ENCODE results near the gene PIGV.

PIGV gene

DNA sequence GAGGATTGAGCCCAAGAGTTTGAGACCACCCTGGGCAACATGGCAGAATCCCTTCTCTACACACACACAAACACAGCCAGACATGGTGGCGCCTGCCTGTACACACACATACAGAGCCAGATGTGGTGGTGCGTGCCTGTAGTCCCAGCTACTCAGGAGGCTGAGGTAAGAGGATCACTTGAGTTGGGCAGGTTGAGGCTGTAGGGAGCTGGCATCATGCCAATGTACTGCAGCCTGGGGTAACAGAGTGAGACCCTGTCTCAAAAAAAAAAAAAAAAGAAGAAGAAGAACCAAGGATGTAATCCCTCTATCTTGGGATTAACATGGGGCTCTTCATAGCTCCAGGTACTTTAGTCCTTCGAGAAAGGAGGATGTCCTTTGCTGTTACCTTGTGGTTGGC lies 29.4 kb upstream of the PIGV start:
- no peak for TF ChIP-seq ZFX (IDR thresholded peaks at IDR 0.05)
- TF ChIP-seq CTCF (conservative IDR thresholded peaks at IDR 0.05): no peak
- no peak overlapping the region for H3K27ac ChIP-seq

- no peak for TF ChIP-seq CTCF (conservative IDR thresholded peaks at IDR 0.05)
- no peak for TF ChIP-seq ZFX (IDR thresholded peaks at IDR 0.05)
- H3K27ac ChIP-seq: no peak overlapping the region
Measured at GRCh38 chr1:26759531-26759930, 28.2 kb upstream of the PIGV start.

DNA sequence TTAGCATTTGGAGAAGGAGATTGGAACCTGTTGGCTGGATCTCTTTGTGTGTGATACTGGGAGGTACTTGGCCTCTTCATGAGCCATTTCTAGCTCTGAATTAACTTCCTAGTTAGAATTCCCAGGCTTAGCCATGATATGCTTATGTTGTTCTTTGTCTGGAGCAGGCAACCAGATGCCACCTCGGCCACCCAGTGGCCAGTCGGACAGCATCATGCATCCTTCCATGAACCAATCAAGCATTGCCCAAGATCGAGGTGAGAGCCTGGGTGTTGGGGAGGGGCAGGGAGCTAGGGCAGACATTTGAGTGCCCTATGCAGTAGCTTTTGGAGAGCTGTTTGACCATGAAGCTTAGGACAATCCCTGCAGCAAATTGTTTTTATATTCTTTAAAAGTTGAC lies 26.5 kb upstream of the PIGV start:
- no peak for TF ChIP-seq ZFX (IDR thresholded peaks at IDR 0.05)
- TF ChIP-seq CTCF (conservative IDR thresholded peaks at IDR 0.05): no peak
- H3K27ac ChIP-seq: no peak overlapping the region

- TF ChIP-seq CTCF (conservative IDR thresholded peaks at IDR 0.05) (no peak), ZFX (IDR thresholded peaks at IDR 0.05) (no peak)
- H3K27ac ChIP-seq: no peak overlapping the region
Measured at GRCh38 chr1:26767714-26768113, 20.0 kb upstream of the PIGV start.

DNA sequence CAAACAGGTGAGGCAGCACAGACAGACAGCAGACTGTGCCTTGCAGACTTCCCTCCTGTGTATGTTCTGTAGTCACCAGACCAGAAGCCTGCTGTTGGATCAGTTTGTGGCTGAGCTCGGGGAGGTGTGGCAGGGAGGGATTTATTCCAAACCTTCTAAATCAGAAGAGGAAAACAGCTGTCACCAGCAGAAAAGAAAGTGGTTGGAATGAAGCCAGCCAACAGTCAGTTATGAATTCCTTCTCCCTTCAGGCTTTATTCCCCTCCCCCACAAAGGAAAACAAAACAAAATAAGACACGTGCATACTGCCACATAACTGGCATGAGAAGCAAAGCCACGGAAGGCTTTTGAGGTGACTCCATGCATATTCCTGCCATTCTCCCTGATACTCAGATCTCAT lies 19.0 kb upstream of the PIGV start:
- TF ChIP-seq ZFX (IDR thresholded peaks at IDR 0.05) (no peak), CTCF (conservative IDR thresholded peaks at IDR 0.05) (no peak)
- H3K27ac ChIP-seq: no peak overlapping the region

DNA sequence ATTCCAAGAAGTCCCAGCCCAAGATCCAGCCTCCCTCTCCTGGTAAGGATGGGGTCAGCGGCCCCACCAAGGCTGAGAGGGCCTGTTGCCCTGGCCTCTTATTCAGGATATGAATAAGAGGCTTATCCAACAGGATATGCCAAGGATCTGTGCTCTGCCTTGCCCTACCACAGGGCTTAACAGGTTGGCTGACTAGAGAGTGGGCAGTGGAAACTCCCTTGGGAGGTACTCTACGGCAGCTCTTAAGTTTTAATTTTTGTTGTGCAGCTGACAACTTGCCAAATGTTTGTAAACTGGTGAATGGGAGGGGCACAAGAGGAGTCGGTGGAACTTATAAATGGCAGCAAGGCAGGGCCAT lies 16.5 kb upstream of the PIGV start:
- TF ChIP-seq ZFX (IDR thresholded peaks at IDR 0.05): no peak
- TF ChIP-seq CTCF (conservative IDR thresholded peaks at IDR 0.05): no peak
- H3K27ac ChIP-seq: no peak overlapping the region

DNA sequence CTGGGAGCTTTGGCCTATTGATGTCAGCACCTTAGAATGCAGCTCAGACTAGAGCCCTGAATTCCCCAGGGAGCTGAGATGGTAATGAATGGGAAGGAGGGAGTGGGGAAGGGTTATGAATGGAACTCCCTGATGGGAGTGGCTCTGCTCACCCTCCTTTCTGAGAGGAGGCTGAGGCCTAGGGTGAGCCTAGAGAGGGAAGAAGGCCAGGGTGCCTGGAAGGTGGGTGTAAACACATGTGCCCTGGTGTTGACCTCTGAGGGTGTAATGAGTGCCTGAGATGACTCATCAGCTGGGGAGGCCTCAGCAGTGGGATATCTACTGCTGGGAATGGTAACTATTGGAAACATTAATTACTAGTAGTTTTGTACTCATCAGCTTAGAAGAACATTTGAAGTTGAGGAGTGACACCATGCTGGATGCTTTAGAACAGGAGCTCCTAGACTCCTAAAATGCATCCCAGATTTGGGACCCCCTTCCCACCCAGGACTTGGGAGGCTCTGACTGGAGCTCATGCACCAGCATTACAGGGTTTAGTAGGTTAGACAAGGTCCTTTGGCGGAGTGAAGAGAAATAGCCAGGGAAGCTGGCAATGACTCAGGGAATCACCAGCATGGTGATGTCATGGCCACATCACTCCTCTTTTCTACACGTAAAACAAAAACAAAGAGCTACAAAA lies 16.0 kb upstream of the PIGV start:
- H3K27ac ChIP-seq: no peak overlapping the region
- TF ChIP-seq CTCF (conservative IDR thresholded peaks at IDR 0.05): no peak
- TF ChIP-seq ZFX (IDR thresholded peaks at IDR 0.05): no peak

Measured in C4-2B (cell line).